Fibroblast of the aortic adventitia (primary cell): ENCODE results near the gene EXOC6B. TPM values are rescaled to one million over a fixed set of nuclear protein-coding genes. Genes with fewer than 3 reads are reported as not detected.

Experiments used
- DNase-seq: peaks from one replicate; pipeline ENCODE4 v3.0.0-alpha.2; 2010; ENCODE audit warnings: low read depth
- H3K4me3 ChIP-seq: 2 replicates; pipeline ENCODE4 v1.5.1; 2011; ENCODE audit warnings: low read depth, mild to moderate bottlenecking, control low read depth, low read length, moderate library complexity
- CTCF ChIP-seq: IDR thresholded peaks from 2 replicates; pipeline ENCODE4 v1.5.1; 2011; ENCODE audit warnings: mild to moderate bottlenecking, low read length, control low read depth, inconsistent platforms; ENCODE audit not compliant: insufficient read depth
- total RNA-seq: library from RNA; depleted of rRNA; stranded (reverse); fragments of >200 nt; gene quantifications from 2 replicates; pipeline ENCODE4 v1.2.3, GENCODE V29; 2012; ENCODE audit warnings: low replicate concordance

EXOC6B gene
- total RNA-seq, 1 donor, result 30.2 TPM

DNA sequence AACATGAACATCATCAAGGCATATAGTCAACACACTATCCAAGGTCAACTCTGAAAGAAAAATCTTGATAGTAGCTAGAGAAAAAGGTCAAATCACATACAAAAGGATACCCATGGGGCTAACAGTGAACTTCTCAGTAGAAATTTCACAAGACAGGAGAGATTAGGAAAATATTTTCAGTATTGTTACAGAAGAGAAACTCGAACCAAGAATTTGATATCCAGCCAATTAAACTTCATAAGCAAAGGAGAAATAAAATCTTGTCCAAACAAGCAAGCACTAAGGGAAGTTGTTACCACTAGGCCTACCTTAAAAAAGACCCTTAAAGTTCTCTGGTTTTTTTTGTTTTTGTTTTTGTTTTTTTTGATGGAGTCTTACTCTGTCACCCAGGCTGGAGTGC, 242.5 kb downstream of the EXOC6B start:
- peak; percentile 89 for DNase-seq
- TF ChIP-seq CTCF, result no peak
- H3K4me3 ChIP-seq, result no peak overlapping the region

DNA sequence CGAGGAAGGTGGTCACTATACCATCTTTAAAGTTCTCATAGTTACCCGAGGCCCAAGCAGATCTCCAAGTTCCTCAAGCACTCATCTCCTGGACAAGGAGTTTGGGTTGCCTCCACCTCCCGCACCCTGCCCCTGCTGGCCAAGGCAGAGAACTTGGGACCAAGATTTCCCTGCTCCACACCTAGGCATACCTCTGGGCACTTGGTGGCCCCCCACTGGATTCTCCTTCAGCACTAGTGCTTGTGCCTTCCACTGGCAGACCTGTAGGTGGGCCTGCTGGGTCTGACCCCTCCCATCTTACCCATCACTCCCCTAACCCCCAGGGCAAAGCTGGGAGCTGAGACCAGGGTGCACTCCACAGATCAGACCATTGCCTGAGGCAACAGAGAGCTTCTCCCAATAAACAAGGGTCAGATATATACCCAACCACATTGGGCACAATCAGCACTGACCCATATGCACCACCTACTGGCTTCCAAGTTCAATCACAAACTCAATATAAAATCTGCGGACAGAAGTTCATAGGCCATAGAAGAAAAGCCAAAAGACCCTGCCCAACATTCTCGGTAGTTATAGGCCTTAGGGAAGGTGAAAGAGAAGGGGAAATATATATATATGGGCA, 244.2 kb downstream of the EXOC6B start:
- no peak overlapping the region for H3K4me3 ChIP-seq
- DNase-seq, result no peak
- peak; percentile 15 for TF ChIP-seq CTCF

DNA sequence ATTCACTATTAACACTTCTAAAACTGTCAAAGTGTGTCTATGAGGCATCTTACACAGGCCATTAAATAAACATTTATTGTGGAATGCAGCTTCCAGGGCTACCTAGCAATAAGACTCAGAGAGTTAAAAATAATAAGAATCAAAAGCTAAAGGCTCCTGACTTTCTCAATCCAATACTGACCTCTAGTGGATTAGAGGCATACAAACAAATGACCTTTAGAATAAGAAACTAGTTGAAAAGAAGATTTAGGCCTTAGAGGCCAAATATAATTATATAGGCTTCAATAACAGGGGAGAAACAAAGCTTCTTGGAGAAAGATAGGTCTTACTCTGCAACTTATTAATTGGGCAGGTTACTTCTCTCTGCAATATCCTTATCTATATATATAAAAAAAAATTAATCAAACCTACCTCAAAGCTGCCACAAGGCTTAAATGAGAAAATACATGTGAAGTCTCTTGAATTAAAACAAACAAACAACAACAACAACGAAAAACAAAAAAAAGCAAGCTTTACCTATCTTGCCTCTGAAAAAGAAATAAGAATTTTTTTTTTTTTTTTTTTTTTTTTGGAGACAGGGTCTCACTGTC, 246.1 kb downstream of the EXOC6B start:
- DNase-seq, result peak; percentile 81
- TF ChIP-seq CTCF, result peak; percentile 65
- no peak overlapping the region for H3K4me3 ChIP-seq

GRCh38 chr2:72576861-72577260, 249.0 kb downstream of the EXOC6B start:
- peak; percentile 71 for DNase-seq
- TF ChIP-seq CTCF, result no peak
- no peak overlapping the region for H3K4me3 ChIP-seq

GRCh38 chr2:72576459-72576858, 249.4 kb downstream of the EXOC6B start:
- TF ChIP-seq CTCF, result no peak
- DNase-seq, result no peak
- no peak overlapping the region for H3K4me3 ChIP-seq

DNA sequence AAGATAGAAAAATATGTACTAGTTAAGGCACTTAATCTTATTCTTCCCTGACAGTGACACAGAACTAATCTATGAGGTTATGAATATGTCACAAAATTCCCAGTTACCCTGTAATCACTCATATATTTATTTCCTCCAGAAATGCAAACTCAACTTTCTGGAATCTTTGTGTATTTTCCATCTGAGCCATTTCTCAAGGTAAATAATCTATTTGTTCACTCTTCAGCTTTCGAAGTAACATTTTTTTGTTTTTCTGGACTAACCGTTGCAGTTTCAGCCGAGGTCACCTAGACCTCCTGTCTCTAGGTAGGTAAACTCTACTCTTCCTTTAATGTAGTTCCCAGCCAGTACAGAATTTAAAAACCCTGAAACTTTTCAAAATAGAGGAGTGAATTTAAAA, 250.9 kb downstream of the EXOC6B start:
- no peak for DNase-seq

More for the DNA sequence above, 250.9 kb downstream of the EXOC6B start:
- no peak overlapping the region for H3K4me3 ChIP-seq
- TF ChIP-seq CTCF, result no peak
